Kidney (tissue), 14 donors: ENCODE measurements around the gene CMTR2. TPM values are rescaled to one million over a fixed set of nuclear protein-coding genes. Genes with fewer than 3 reads are reported as not detected.

ENCODE experiments used
- DNase-seq, 5 donors: peaks; one replicate each; pipeline ENCODE4 v3.0.0-alpha.2; 2013 to 2020
- FAIRE-seq: peaks from 2 replicates; lab custom pipeline; 2012; peaks lifted over from hg19 to GRCh38; lab: Jason Lieb, UNC
- H3K27ac ChIP-seq, 2 donors: one replicate each; pipeline ENCODE4 v1.7.0; 2013; ENCODE audit warnings: low read depth in 2 of 2, low read length in 2 of 2, inconsistent platforms in 1 of 2
- H3K27me3 ChIP-seq: one replicate; pipeline ENCODE4 v1.7.1; 2013; ENCODE audit warnings: low read length, inconsistent platforms; ENCODE audit not compliant: control insufficient read depth, insufficient read depth
- H3K36me3 ChIP-seq, 3 donors: one replicate each; pipeline versions ENCODE4 v1.7.0 to v1.7.1; 2013; ENCODE audit warnings: low read length in 3 of 3, control low read depth in 1 of 3, inconsistent platforms in 1 of 3; ENCODE audit not compliant: insufficient read depth in 3 of 3, control insufficient read depth in 2 of 3
- H3K4me1 ChIP-seq, 3 donors: one replicate each; pipeline versions ENCODE4 v1.7.0 to v1.7.1; 2013; ENCODE audit warnings: low read length in 3 of 3, inconsistent platforms in 1 of 3, low read depth in 1 of 3; ENCODE audit not compliant: control insufficient read depth in 2 of 3, insufficient read depth in 2 of 3
- H3K4me3 ChIP-seq, 3 donors: one replicate each; pipeline versions ENCODE4 v1.7.0 to v1.8.1; 2013; ENCODE audit warnings: low read length in 3 of 3, control low read depth in 1 of 3, inconsistent platforms in 1 of 3
- H3K9ac ChIP-seq, 3 donors: one replicate each; pipeline versions ENCODE4 v1.7.0 to v1.7.1; 2013; ENCODE audit warnings: low read length in 3 of 3, control low read depth in 1 of 3, inconsistent platforms in 1 of 3
- H3K9me3 ChIP-seq, 3 donors: one replicate each; pipeline versions ENCODE4 v1.7.0 to v1.7.1; 2013; ENCODE audit warnings: low read length in 3 of 3, control low read depth in 1 of 3, inconsistent platforms in 1 of 3; ENCODE audit not compliant: control insufficient read depth in 2 of 3, insufficient read depth in 1 of 3
- intact Hi-C: fragments of 100-400 bp; cut with DNase I; formaldehyde crosslinking; loops from one replicate; pipeline ENCODE4 v1.11.1; 2022
- polyA plus RNA-seq: library from polyadenylated mRNA; stranded (reverse); fragments of 350-450 nt; fragmentation: Illumina TruSeq; extraction: RNeasy Lipid Tissue Mini Kit (QIAGEN cat#74804); gene quantifications from one replicate; pipeline ENCODE4 v1.2.3, GENCODE V29; 2014; ENCODE audit warnings: low read depth, low replicate concordance; ENCODE audit not compliant: insufficient read depth
- total RNA-seq: library from RNA; stranded (reverse); fragmentation: NEBNext Ultra II Directional; extraction: Animal tissue kit (Norgen Biotek cat#: 25700); gene quantifications from one replicate; pipeline ENCODE4 v1.2.1, GENCODE V29; 2021
- TF ChIP-seq, protein P1 (sequence below): IDR thresholded peaks from 3 replicates; pipeline ENCODE4 v1.5.1; 2012; ENCODE audit warnings: mild to moderate bottlenecking, moderate library complexity, borderline replicate concordance; ENCODE audit not compliant: insufficient read depth; ENCODE audit errors: extremely low read depth
- donor health status: control.
- donor health status: control.
- donor health status: control.
- donor health status: control.
- donor health status: control.
- donor health status: DM: yes; HTN: yes; CAD: no.
- donor health status: Normal renal cell carcinoma (clear cell type).

CMTR2 gene
- total and polyA plus RNA-seq, 2 donors from 2014 or later, result 8.0 to 21.5 TPM

DNA sequence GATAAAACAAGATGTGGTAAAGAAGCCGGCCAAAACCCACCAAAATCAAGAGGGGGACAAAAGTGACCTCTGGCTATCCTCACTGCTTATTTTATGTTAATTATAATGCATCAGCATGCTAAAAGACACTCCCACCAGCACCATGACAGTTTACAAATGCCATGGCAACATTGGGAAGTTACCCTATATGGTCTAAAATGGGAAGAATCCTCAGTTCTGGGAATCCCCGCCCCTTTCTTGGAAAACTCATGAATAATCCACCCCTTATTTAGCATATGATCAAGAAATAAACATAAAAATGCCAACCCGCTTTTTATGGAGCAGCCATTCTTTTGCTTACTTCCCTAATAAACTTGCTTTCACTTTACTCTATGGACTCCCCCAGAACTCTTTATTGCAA lies 25.6 kb downstream of the CMTR2 start:
- TF ChIP-seq, protein P1, sequence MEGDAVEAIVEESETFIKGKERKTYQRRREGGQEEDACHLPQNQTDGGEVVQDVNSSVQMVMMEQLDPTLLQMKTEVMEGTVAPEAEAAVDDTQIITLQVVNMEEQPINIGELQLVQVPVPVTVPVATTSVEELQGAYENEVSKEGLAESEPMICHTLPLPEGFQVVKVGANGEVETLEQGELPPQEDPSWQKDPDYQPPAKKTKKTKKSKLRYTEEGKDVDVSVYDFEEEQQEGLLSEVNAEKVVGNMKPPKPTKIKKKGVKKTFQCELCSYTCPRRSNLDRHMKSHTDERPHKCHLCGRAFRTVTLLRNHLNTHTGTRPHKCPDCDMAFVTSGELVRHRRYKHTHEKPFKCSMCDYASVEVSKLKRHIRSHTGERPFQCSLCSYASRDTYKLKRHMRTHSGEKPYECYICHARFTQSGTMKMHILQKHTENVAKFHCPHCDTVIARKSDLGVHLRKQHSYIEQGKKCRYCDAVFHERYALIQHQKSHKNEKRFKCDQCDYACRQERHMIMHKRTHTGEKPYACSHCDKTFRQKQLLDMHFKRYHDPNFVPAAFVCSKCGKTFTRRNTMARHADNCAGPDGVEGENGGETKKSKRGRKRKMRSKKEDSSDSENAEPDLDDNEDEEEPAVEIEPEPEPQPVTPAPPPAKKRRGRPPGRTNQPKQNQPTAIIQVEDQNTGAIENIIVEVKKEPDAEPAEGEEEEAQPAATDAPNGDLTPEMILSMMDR, result no peak
- Histone ChIP-seq H3K4me1 (no peaks in the 10 kb centered on the region), H3K27me3 (no peaks in the 10 kb centered on the region), H3K4me3 (no peak overlapping the region), H3K9me3 (no peaks in the 10 kb centered on the region), H3K27ac (no peak overlapping the region), H3K36me3 (no peaks in the 10 kb centered on the region), H3K9ac (no peak overlapping the region)
- intact Hi-C loops, result no loop called here
- DNase-seq (no peak), FAIRE-seq (no peak)

DNA sequence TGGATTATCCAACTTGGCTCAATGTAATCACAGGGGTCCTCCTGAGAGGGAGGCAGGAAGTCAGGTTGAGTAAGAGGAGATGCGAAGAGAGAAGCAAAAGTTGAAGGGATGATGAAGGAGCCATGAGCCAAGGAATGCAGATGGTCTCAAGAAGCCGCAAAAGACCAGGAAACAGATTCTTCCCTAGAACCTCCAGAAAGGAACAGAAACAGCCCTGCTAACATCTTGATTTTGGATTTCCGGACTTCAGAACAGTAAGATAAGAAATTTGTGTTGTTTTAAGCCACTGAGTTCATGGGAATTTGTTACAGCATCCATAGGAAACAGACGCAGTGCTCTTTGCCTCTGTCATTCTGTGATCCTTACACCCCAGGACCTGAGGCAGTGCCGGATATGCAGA lies 26.8 kb downstream of the CMTR2 start:
- FAIRE-seq, result no peak
- H3K36me3 ChIP-seq, result no peaks in the 10 kb centered on the region
- no peaks in the 10 kb centered on the region for H3K27me3 ChIP-seq
- no peak for DNase-seq
- H3K4me3 ChIP-seq, result no peak overlapping the region
- TF ChIP-seq, protein P1, result no peak
- intact Hi-C loops, result no loop called here
- no peaks in the 10 kb centered on the region for H3K4me1 ChIP-seq
- H3K27ac ChIP-seq, result no peak overlapping the region
- H3K9ac ChIP-seq, result no peak overlapping the region
- H3K9me3 ChIP-seq, result no peaks in the 10 kb centered on the region

DNA sequence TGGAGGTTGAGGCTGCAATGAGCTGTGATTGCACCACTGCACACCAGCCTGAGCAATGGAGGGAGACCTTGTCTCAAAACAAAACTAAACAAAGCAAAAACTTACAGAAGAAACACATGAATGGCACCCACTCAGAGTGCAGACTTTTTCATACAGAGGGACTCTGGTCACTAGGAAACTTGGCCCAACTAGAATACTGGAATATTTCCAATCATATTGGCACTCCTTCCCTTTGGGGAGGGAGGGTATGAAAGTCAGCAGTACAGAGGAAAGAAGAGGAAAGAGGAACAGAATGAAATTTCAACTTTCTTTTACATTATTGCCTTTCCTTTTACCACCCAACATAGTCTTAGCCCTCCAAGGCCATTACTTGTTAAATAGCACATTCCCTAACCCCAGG lies 28.2 kb downstream of the CMTR2 start:
- intact Hi-C loops, result no loop called here
- no peak overlapping the region for H3K4me3 ChIP-seq
- no peaks in the 10 kb centered on the region for H3K4me1 ChIP-seq
- no peak for DNase-seq
- no peaks in the 10 kb centered on the region for H3K36me3 ChIP-seq
- no peaks in the 10 kb centered on the region for H3K9me3 ChIP-seq
- no peaks in the 10 kb centered on the region for H3K27me3 ChIP-seq
- H3K27ac ChIP-seq, result no peak overlapping the region
- TF ChIP-seq, protein P1, result no peak
- H3K9ac ChIP-seq, result no peak overlapping the region
- FAIRE-seq, result no peak

DNA sequence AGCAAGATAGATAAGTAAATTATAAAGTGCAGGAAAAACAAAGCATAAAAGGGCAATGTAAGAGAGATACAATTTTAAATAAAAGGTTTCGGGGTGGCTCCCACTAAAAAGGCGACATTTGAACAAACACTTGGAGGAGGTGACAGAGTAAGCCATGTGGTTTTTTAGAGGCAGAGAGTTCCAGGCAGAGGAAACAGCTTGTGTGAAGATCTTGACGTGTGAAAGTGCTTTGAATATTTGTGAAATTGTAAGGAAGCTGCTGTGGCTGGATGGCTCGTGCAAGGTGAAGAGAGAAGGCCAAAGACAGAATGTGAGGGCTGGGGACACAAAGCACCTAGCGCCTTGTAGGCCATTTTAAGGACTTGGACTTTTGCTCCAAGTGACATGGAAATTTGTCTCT lies 30.1 kb downstream of the CMTR2 start:
- no peak for DNase-seq
- intact Hi-C loops, result no loop called here
- Histone ChIP-seq H3K9ac (no peak overlapping the region), H3K9me3 (no peaks in the 10 kb centered on the region), H3K27me3 (no peaks in the 10 kb centered on the region), H3K4me1 (no peaks in the 10 kb centered on the region), H3K27ac (no peak overlapping the region), H3K36me3 (no peaks in the 10 kb centered on the region), H3K4me3 (no peak overlapping the region)
- no peak for FAIRE-seq
- TF ChIP-seq, protein P1, result no peak
